Spleen (tissue), 11 donors: ENCODE results near the gene NUDT19. TPM values are rescaled to one million over a fixed set of nuclear protein-coding genes. Genes with fewer than 3 reads are reported as not detected.
"Not testable (repeated sequence)": the region's sequence is repeated elsewhere in the genome, so short reads cannot be mapped to it uniquely, and the experiment has no call there.

Experiments used
- DNase-seq: peaks from one replicate; pipeline ENCODE4 v3.0.0-alpha.2; 2020
- H3K27ac ChIP-seq, 8 donors: fragments of 200-600 bp; sonication (generic) in 7 of 8; 1 replicate in 4 of 8; 2 replicates in 4 of 8; pipeline versions ENCODE4 v1.5.0 to v1.8.0; 2016 to 2021; ENCODE audit warnings: inconsistent platforms in 4 of 8, mild to moderate bottlenecking in 4 of 8, moderate library complexity in 1 of 8
- H3K27me3 ChIP-seq, 7 donors: fragments of 200-600 bp; sonication (generic) in 6 of 7; replicated peaks in 1 of 7; 1 replicate in 4 of 7; 2 replicates in 3 of 7; pipeline versions ENCODE4 v1.5.0 to v1.8.0; 2016 to 2021; ENCODE audit warnings: inconsistent platforms in 3 of 7, mild to moderate bottlenecking in 1 of 7
- H3K36me3 ChIP-seq, 6 donors: fragments of 200-600 bp; sonication (generic) in 5 of 6; 1 replicate in 4 of 6; 2 replicates in 2 of 6; pipeline versions ENCODE4 v1.5.0 to v1.8.0; 2016 to 2021; ENCODE audit warnings: inconsistent platforms in 2 of 6
- H3K4me1 ChIP-seq, 6 donors: fragments of 200-600 bp; sonication (generic) in 5 of 6; 1 replicate in 3 of 6; 2 replicates in 3 of 6; pipeline versions ENCODE4 v1.5.0 to v1.8.0; 2016 to 2021; ENCODE audit warnings: inconsistent platforms in 3 of 6
- H3K4me3 ChIP-seq, 8 donors: fragments of 200-600 bp; sonication (generic) in 7 of 8; 1 replicate in 4 of 8; 2 replicates in 4 of 8; pipeline versions ENCODE4 v1.5.0 to v1.8.0; 2016 to 2021; ENCODE audit warnings: inconsistent platforms in 4 of 8, mild to moderate bottlenecking in 4 of 8, moderate library complexity in 2 of 8
- H3K9me3 ChIP-seq, 8 donors: fragments of 200-600 bp; sonication (generic) in 7 of 8; 1 replicate in 4 of 8; 2 replicates in 4 of 8; pipeline versions ENCODE4 v1.5.0 to v1.8.0; 2016 to 2021; ENCODE audit warnings: inconsistent platforms in 4 of 8
- POLR2A ChIP-seq, 3 donors: fragments of 450-650 bp; IDR thresholded peaks; one replicate each; pipeline ENCODE4 v1.5.1; 2017; ENCODE audit warnings: antibody characterized with exemption in 3 of 3, mild to moderate bottlenecking in 1 of 3
- POLR2AphosphoS5 ChIP-seq, 3 donors: sonication (generic); formaldehyde crosslinking; IDR thresholded peaks; one replicate each; pipeline ENCODE4 v1.5.1; 2017; ENCODE audit warnings: antibody characterized with exemption in 3 of 3
- WGBS, 5 donors: extraction: QIAGEN DNeasy Blood & Tissue Kit in 3 of 5; methylation state at CpG; one replicate each; pipeline versions ENCODE4 v1.1.5 to v1.1.7; 2013 to 2018; 5-methylcytosine and 5-hydroxymethylcytosine counted together
- intact Hi-C: fragments of 100-400 bp; cut with DNase I; formaldehyde crosslinking; loops from one replicate; pipeline ENCODE4 v1.15.0; 2023; ENCODE audit warnings: low total_unique reads
- polyA plus RNA-seq, 3 donors: library from polyadenylated mRNA; stranded (reverse); fragments of 200-250 nt; gene quantifications; one replicate each; pipeline ENCODE4 v1.2.1, GENCODE V29; 2013
- total RNA-seq, 7 donors: library from RNA; depleted of rRNA in 3 of 7; stranded (reverse); fragments of >200 nt in 3 of 7; fragmentation: NEBNext Ultra II Directional in 4 of 7; extraction: Animal tissue kit (Norgen Biotek cat#: 25700) in 4 of 7; gene quantifications; one replicate each; pipeline versions ENCODE4 v1.1.0 to v1.2.1, GENCODE V29; 2016 to 2021
- TF ChIP-seq, protein P1 (sequence below), 11 experiments: fragments of 200-600 bp in 7 of 11; fragments of 450-650 bp in 4 of 11; sonication (generic) in 4 of 11; IDR thresholded peaks in 8 of 11; conservative IDR thresholded peaks in 3 of 11; 1 replicate in 7 of 11; 2 replicates in 4 of 11; pipeline versions ENCODE4 v1.4.0 to v1.8.0; 2016 to 2021; ENCODE audit warnings: antibody characterized with exemption in 11 of 11, inconsistent platforms in 4 of 11, mild to moderate bottlenecking in 1 of 11
- donor health status: healthy with polysubstance abuse.
- donor health status: DM: no; HTN: no; CAD: no; lungs with moderate emphysema.
- donor health status: DM: no; HTN: no; CAD: no.
- donor health status: Bipolar disorder and iron deficiency.
- donor health status: healthy.
- donor health status: DM: no; HTN: no; CAD: no.
- donor health status: DM: yes; HTN: yes; CAD: no.

NUDT19 gene
- total and polyA plus RNA-seq, 10 donors = 4.9 to 18.4 (median 11.0) TPM

DNA sequence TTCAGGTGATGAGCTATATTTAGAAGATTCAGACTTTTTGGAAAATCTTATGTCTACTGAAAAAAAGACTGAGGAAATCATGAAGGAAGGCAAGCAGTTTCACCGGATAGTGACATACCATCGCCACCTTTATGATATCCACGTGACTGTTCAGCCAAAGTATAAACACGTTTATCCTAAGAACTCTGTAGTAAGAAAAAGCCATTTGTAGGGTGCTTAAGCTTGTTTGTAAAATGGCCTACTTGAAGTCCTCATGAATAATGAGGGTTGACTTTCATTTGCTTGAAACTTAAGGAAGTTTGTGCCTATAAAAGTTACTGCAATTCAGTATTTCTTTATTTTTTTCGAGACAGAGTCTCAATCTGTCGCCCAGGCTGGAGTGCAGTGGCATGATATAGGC, 20.1 kb downstream of the NUDT19 start:
- TF ChIP-seq, protein P1, sequence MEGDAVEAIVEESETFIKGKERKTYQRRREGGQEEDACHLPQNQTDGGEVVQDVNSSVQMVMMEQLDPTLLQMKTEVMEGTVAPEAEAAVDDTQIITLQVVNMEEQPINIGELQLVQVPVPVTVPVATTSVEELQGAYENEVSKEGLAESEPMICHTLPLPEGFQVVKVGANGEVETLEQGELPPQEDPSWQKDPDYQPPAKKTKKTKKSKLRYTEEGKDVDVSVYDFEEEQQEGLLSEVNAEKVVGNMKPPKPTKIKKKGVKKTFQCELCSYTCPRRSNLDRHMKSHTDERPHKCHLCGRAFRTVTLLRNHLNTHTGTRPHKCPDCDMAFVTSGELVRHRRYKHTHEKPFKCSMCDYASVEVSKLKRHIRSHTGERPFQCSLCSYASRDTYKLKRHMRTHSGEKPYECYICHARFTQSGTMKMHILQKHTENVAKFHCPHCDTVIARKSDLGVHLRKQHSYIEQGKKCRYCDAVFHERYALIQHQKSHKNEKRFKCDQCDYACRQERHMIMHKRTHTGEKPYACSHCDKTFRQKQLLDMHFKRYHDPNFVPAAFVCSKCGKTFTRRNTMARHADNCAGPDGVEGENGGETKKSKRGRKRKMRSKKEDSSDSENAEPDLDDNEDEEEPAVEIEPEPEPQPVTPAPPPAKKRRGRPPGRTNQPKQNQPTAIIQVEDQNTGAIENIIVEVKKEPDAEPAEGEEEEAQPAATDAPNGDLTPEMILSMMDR (IDR thresholded peaks at IDR 0.05 in 8 of 11, conservative IDR thresholded peaks at IDR 0.05 in 3 of 11) = no peak
- no peak for TF ChIP-seq POLR2AphosphoS5 (IDR thresholded peaks at IDR 0.05)
- DNase-seq = no peak
- peaks cover 0 to 10% (median 0%) of the 10 kb centered on the region in 6 donors for H3K4me1 ChIP-seq
- H3K9me3 ChIP-seq = no peaks in the 10 kb centered on the region
- no peak overlapping the region for H3K4me3 ChIP-seq
- 92 to 98% (median 96%) methylated on average over 6 of the region's 6 CpGs for WGBS, 5 donors
- no peak overlapping the region for H3K27ac ChIP-seq
- H3K36me3 ChIP-seq = peaks cover 0 to 89% (median 41%) of the 10 kb centered on the region in 6 donors
- no peaks in the 10 kb centered on the region for H3K27me3 ChIP-seq
- intact Hi-C loops = no loop called here

DNA sequence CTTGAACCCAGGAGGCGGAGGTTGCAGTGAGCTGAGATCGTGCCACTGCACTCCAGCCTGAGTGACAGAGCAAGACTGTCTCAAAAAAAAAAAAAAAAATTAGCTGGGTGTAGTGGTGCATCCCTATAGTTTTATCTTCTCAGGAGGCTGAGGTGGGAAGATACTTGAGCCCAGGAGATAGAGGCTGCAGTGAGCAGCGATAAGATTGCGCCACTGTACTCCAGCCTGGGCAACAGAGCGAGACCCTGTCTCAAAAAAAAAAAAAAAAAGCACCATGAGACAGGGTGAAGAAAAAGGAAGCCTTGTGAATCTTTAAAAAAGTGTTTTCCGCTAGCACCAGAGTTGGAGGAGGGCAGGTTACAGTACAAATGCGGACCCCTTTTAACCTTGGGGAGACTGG, 24.6 kb downstream of the NUDT19 start:
- peaks cover 0 to 67% (median 34%) of the 10 kb centered on the region in 6 donors for H3K36me3 ChIP-seq
- H3K9me3 ChIP-seq, H3K4me3 ChIP-seq, H3K4me1 ChIP-seq, DNase-seq, intact Hi-C loops, H3K27me3 ChIP-seq, H3K27ac ChIP-seq: not testable (repeated sequence)
- 95 to 98% (median 96%) methylated on average over 7 of the region's 7 CpGs for WGBS, 5 donors

DNA sequence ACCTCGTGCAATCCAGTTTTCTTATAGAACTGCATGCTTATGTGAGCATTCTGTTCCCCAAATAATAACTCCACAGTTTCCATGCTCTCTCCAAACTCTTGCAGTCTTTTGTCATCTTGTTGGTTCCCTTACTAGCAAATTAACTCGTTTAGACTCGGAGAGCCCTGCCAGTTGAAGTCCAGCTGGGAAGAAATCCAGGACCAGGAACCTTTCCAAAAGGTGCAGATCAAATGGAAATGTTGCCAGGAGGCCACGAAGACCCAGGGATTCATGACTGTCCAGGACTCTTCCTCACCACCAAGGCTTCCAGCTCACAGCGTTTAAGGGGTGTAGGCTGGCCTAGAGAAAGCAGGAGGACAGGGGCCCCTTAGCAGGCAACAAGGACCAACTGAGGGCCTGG, 25.9 kb downstream of the NUDT19 start:
- H3K27me3 ChIP-seq = no peaks in the 10 kb centered on the region
- peaks cover 0 to 6% (median 0%) of the 10 kb centered on the region in 8 donors for H3K9me3 ChIP-seq
- WGBS, 5 donors = 87 to 97% (median 95%) methylated on average over 5 of the region's 5 CpGs
- H3K27ac ChIP-seq = no peak overlapping the region
- H3K4me3 ChIP-seq = no peak overlapping the region
- no peaks in the 10 kb centered on the region for H3K4me1 ChIP-seq
- peaks cover 0 to 55% (median 25%) of the 10 kb centered on the region in 6 donors for H3K36me3 ChIP-seq
- no peak for TF ChIP-seq POLR2A (IDR thresholded peaks at IDR 0.05)
- TF ChIP-seq POLR2AphosphoS5 (IDR thresholded peaks at IDR 0.05) = no peak
- TF ChIP-seq, protein P1 (IDR thresholded peaks at IDR 0.05 in 8 of 11, conservative IDR thresholded peaks at IDR 0.05 in 3 of 11) = no peak
- intact Hi-C loops = no loop called here
- DNase-seq = no peak

DNA sequence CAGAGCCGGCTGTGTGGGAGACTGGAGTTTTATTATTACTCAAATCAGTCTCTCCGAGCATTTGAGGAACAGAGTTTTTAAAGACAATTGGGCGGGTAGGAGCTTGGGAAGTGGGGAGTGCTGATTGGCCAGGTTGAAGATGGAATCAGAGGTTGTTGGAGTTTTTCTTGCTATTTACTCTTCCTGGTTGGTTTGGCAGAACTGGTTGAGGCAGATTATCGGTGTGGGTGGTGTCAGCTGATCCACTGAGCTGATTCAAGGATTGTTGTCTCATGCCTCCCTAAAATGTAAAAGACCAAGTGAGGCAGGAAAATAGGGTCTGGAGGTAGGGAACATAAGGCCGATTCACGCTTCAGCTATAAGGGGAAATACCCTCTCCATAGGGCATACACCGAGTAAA, 26.7 kb downstream of the NUDT19 start:
- no peak for DNase-seq
- Histone ChIP-seq H3K4me3 (no peak overlapping the region), H3K4me1 (no peaks in the 10 kb centered on the region), H3K9me3 (peaks cover 0 to 6% (median 0%) of the 10 kb centered on the region in 8 donors), H3K27me3 (no peaks in the 10 kb centered on the region), H3K36me3 (peaks cover 0 to 47% (median 17%) of the 10 kb centered on the region in 6 donors), H3K27ac (no peak overlapping the region)
- TF ChIP-seq POLR2A (IDR thresholded peaks at IDR 0.05) = no peak
- no peak for TF ChIP-seq POLR2AphosphoS5 (IDR thresholded peaks at IDR 0.05)
- TF ChIP-seq, protein P1 (IDR thresholded peaks at IDR 0.05 in 8 of 11, conservative IDR thresholded peaks at IDR 0.05 in 3 of 11) = no peak
- intact Hi-C loops = no loop called here
- WGBS, 5 donors = 88 to 92% (median 90%) methylated on average over 7 of the region's 7 CpGs

DNA sequence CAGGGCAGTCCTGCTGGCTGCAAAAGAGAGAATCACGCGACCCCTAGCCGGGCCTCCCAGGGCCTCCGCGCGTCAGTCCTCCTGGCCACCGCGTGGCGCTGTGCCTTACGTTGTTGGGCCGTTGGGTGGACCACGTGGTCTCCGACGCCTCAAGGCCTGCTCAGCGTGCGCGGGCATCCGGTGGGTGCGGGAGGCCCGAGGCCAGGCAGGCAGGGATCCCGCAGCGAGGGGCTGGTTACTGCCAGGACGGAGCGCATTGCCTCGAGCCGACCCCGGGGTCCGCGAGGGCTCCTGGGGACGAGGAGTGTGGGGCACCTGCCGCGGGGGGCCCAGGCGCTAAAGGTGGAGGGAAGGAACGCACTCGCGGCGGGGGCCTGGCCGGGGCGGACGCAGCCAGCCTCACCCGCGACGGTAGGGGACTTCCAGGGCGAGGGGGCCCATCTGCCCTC, 28.0 kb downstream of the NUDT19 start, which contains the start of gene TDRD12:
Gene TDRD12 (plus strand): TSS at position 157 of the 449 bp plus-strand sequence. CDS start 306 bp downstream, outside the sequence.
- intact Hi-C loops = no loop called here
- TF ChIP-seq POLR2AphosphoS5 (IDR thresholded peaks at IDR 0.05) (peak in 2 of 3 donors; percentile 26 to 37), POLR2A (IDR thresholded peaks at IDR 0.05) (no peak)
- TF ChIP-seq, protein P1 (IDR thresholded peaks at IDR 0.05 in 8 of 11, conservative IDR thresholded peaks at IDR 0.05 in 3 of 11) = no peak
- 91 to 95% (median 94%) methylated on average over 24 to 44 of the region's 44 CpGs for WGBS, 5 donors
- Histone ChIP-seq H3K9me3 (peaks cover 0 to 6% (median 0%) of the 10 kb centered on the region in 8 donors), H3K4me3 (no peak within 1 kb of the TSS), H3K4me1 (no peaks in the 10 kb centered on the region), H3K36me3 (peaks cover 0 to 33% (median 6%) of the 10 kb centered on the region in 6 donors), H3K27ac (peak within 1 kb of the TSS in 1 of 8 donors; percentile 18), H3K27me3 (no peaks in the 10 kb centered on the region)
- no peak for DNase-seq
